Stimulated activated CD4-positive, alpha-beta T cell treated with anti-CD3 and anti-CD28 coated beads, Interleukin-4, amount 100 ng/mL, for 4 hours (primary cell): ENCODE measurements around the gene RSF1.

Source experiments
- DNase-seq, 2 experiments: peaks; one replicate each; pipeline ENCODE4 v3.0.0-alpha.2; 2020

The RSF1 gene

GRCh38 chr11:77736473-77736872, 84.0 kb downstream of the RSF1 start:
- no peak for DNase-seq

- DNase-seq: no peak
Measured at GRCh38 chr11:77734890-77735289, 85.6 kb downstream of the RSF1 start.

- DNase-seq: no peak
Measured at GRCh38 chr11:77732143-77732542, 88.4 kb downstream of the RSF1 start.

GRCh38 chr11:77730789-77731188, 89.7 kb downstream of the RSF1 start:
- DNase-seq: no peak

- no peak for DNase-seq
Measured at GRCh38 chr11:77729063-77729462, 91.5 kb downstream of the RSF1 start.

GRCh38 chr11:77728203-77728786, 92.2 kb downstream of the RSF1 start:
- DNase-seq: no peak

- no peak for DNase-seq
Measured at GRCh38 chr11:77726524-77726923, 94.0 kb downstream of the RSF1 start.

- DNase-seq: no peak
Measured at GRCh38 chr11:77725433-77725832, 95.1 kb downstream of the RSF1 start.

- no peak for DNase-seq
Measured at GRCh38 chr11:77724636-77725035, 95.9 kb downstream of the RSF1 start.

GRCh38 chr11:77723024-77723423, 97.5 kb downstream of the RSF1 start:
- no peak for DNase-seq

GRCh38 chr11:77710358-77710757, 110.2 kb downstream of the RSF1 start:
- no peak for DNase-seq

GRCh38 chr11:77705876-77706579, 114.5 kb downstream of the RSF1 start:
- DNase-seq: no peak

- no peak for DNase-seq
Measured at GRCh38 chr11:77705195-77705875, 115.2 kb downstream of the RSF1 start.

- no peak for DNase-seq
Measured at GRCh38 chr11:77704029-77704428, 116.5 kb downstream of the RSF1 start.

- DNase-seq: no peak
Measured at GRCh38 chr11:77699425-77699824, 121.1 kb downstream of the RSF1 start.

GRCh38 chr11:77698896-77699295, 121.6 kb downstream of the RSF1 start:
- DNase-seq: no peak

GRCh38 chr11:77697865-77698264, 122.7 kb downstream of the RSF1 start:
- no peak for DNase-seq

- no peak for DNase-seq
Measured at GRCh38 chr11:77695417-77695816, 125.1 kb downstream of the RSF1 start.

GRCh38 chr11:77690649-77691048, 129.9 kb downstream of the RSF1 start:
- no peak for DNase-seq

- DNase-seq: no peak
Measured at GRCh38 chr11:77687088-77687487, 133.4 kb downstream of the RSF1 start.

- DNase-seq: no peak
Measured at GRCh38 chr11:77677138-77677537, 143.4 kb downstream of the RSF1 start.

- DNase-seq: no peak
Measured at GRCh38 chr11:77672264-77672663, 148.3 kb downstream of the RSF1 start.

GRCh38 chr11:77669848-77670511, 150.5 kb downstream of the RSF1 start:
- DNase-seq: no peak

GRCh38 chr11:77668760-77669159, 151.8 kb downstream of the RSF1 start:
- no peak for DNase-seq
